NCI-H1417 treated with DMSO at 0.1 percent for 48 hours (cell line): ENCODE data around the gene LRRC71.
"Not testable (repeated sequence)": the region's sequence is repeated elsewhere in the genome, so short reads cannot be mapped to it uniquely, and the experiment has no call there.

Experiments used
- DNase-seq: peaks from one replicate; lab custom pipeline; 2025; lab: John Stamatoyannopoulos, UW

LRRC71 gene

GRCh38 chr1:156905651-156906050, 14.8 kb upstream of the LRRC71 start:
- DNase-seq: no peak

DNA sequence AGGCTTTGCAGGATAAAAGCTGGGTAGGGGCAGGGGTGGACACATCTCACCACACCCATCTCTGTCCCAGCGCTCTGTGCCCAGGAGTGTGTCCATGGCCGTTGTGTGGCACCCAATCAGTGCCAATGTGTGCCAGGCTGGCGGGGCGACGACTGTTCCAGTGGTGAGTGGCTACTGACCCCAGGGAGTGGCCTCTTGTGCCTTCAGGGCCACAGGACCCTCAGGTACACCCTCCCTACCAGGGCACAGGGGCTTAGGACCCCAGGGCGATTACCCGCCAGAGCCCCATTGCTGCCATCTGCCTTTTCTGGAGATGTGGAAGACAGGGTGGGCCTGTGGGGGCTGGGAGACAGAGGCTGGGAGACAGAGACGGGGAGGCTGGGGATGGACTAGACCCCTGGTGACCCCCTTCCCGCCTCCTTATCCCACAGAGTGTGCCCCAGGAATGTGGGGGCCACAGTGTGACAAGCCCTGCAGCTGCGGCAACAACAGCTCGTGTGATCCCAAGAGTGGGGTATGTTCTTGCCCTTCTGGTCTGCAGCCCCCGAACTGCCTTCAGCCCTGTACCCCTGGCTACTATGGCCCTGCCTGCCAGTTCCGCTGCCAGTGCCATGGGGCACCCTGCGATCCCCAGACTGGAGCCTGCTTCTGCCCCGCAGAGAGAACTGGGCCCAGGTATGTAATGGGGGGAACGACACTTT, 14.1 kb upstream of the LRRC71 start:
- no peak for DNase-seq

DNA sequence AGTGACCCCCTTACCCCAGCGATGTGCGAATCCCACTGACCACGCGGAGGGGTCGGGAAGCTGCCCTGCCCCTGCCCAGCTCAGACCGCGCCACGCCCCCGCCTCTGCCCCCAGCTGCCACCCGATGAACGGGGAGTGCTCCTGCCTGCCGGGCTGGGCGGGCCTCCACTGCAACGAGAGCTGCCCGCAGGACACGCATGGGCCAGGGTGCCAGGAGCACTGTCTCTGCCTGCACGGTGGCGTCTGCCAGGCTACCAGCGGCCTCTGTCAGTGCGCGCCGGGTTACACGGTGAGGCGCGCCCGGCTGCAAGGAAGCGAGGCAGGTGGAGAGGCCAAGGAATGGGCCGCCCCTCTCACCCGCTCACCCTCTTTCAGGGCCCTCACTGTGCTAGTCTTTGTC, 11.9 kb upstream of the LRRC71 start:
- no peak for DNase-seq

- no peak for DNase-seq
These were observed 11.5 kb upstream of the LRRC71 start for GRCh38 chr1:156908955-156909354.

- no peak for DNase-seq
These were observed 10.8 kb upstream of the LRRC71 start for GRCh38 chr1:156909671-156910070.

- DNase-seq: no peak
These were observed 10.1 kb upstream of the LRRC71 start for GRCh38 chr1:156910309-156910782.

- DNase-seq: no peak
These were observed 8.7 kb upstream of the LRRC71 start for GRCh38 chr1:156911577-156912298.

GRCh38 chr1:156912310-156912709, 8.1 kb upstream of the LRRC71 start:
- no peak for DNase-seq

- no peak for DNase-seq
These were observed 7.3 kb upstream of the LRRC71 start for GRCh38 chr1:156912861-156913808.

GRCh38 chr1:156913809-156914387, 6.5 kb upstream of the LRRC71 start:
- no peak for DNase-seq

DNA sequence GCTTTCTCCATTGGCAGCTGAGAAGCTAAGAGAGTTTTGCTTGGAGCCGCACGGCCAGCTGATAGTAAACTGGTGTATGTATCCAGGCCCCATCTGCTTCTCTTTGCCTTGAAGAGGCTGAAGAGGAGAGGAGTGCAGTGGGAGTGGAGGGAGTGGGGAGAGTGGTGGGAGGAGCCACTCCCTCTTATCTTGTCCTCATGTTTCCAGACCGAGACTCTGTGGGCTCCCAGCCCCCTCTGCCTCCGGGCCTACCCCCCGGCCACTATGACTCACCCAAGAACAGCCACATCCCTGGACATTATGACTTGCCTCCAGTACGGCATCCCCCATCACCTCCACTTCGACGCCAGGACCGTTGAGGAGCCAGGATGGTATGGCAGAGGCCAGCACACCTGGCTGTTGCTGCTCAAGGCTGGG, 6.0 kb upstream of the LRRC71 start:
- DNase-seq: no peak

GRCh38 chr1:156921053-156921529, 659 bp downstream of the LRRC71 start:
- no peak for DNase-seq

DNA sequence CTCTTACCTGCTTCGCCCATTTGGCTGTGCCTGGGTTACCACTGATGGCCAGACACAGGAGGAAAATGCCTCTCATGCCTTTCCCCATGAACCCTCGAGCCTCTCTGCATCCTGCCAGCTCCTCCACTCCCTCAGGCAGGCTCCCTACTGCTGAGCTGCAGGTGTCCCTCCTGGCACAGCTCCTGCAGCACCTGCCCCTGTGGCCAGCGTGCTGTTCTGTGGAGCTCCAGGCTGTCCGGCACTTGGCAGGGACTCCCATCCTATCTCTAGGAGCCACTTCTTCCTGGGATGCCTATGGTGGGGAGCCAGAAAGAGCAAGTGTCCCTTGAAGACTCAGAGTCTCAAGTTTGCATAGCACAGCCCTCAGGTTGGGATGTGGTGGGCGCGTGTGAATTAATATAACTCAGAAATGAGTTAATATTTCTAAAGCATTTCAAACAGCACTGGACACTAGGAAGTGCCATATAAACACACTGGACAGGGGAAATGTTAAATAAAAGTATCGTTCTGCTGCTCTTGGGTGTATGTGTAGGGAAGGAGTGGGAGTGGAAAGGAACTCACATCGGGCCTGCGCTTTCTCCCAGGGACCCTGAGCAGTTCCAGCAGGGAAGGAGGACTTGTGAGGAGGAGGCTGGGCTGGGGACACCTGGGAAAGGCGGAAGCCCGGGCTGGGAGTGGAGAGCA, 2.7 kb downstream of the LRRC71 start:
- DNase-seq: peak; percentile 3

DNA sequence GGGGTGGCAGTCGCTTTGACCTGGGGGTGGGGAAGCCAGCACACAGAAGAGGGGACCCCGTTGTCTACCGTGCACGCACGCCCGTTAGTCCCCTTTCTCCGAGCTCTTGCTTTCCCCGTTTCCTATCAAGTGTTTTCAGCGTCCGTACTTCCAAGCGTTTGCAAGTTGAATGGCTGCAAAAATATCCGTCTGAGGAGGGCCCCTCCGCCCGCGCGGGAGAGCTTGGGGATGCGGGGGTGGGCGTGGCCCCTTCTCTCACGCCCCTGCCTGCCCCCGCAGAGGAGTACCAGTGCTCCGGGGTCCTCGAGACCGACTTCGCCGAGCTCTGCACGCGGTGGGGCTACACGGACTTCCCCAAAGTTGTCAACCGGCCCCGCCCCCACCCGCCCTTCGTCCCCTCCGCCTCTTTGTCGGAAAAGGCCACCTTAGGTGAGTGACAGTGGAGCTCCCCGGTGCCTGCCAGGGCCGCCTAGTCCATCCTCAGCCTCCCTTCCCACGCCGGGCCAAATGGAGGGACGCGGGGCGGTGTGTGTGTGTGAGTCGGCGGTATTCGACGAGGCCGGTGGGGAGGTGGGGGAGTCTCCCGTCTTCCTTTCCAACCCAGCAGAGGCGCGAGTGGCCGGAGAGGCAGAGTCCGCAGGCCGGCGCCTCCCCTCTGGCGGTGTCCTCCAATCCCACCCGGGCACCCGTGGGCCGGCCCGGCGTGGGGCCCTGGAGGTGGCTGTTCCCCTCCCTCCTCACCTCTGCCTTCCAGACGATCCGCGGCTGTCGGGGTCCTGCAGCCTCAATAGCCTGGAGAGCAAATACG, 3.4 kb downstream of the LRRC71 start:
- no peak for DNase-seq

- no peak for DNase-seq
These were observed 4.2 kb downstream of the LRRC71 start for GRCh38 chr1:156924478-156925153.

- DNase-seq: no peak
These were observed 5.0 kb downstream of the LRRC71 start for GRCh38 chr1:156925154-156926010.

- peak; percentile 2 for DNase-seq
These were observed 5.7 kb downstream of the LRRC71 start for GRCh38 chr1:156926175-156926574.

GRCh38 chr1:156926695-156927094, 6.3 kb downstream of the LRRC71 start:
- DNase-seq: not testable (repeated sequence)
